Thoracic aorta (tissue), 2 donors: Measurements from ENCODE around the gene KIF27. TPM values are rescaled to one million over a fixed set of nuclear protein-coding genes. Genes with fewer than 3 reads are reported as not detected.

ENCODE experiments used
- ATAC-seq: fragments of 150-250 bp; one replicate; pipeline ENCODE4 v1.8.0; 2017; ENCODE audit warnings: low read depth; ENCODE audit not compliant: insufficient number of reproducible peaks, low FRiP score
- DNase-seq: peaks from one replicate; pipeline ENCODE4 v3.0.0-alpha.2; 2020; ENCODE audit warnings: low spot score
- H3K27ac ChIP-seq, 2 donors: fragments of 200-600 bp; sonication (generic); 1 replicate in 1 of 2; 2 replicates in 1 of 2; pipeline ENCODE4 v1.5.1; 2016; ENCODE audit warnings: mild to moderate bottlenecking in 2 of 2, moderate library complexity in 2 of 2
- H3K27me3 ChIP-seq: fragments of 200-600 bp; sonication (generic); replicated peaks from 2 replicates; pipeline ENCODE4 v1.6.0; 2016; ENCODE audit warnings: mild to moderate bottlenecking; ENCODE audit not compliant: insufficient read depth
- H3K36me3 ChIP-seq: fragments of 200-600 bp; sonication (generic); one replicate; pipeline ENCODE4 v1.5.1; 2016
- H3K4me1 ChIP-seq, 2 donors: fragments of 200-600 bp; sonication (generic); 1 replicate in 1 of 2; 2 replicates in 1 of 2; pipeline versions ENCODE4 v1.5.1 to v1.6.0; 2016; ENCODE audit warnings: low read depth in 2 of 2, mild to moderate bottlenecking in 1 of 2; ENCODE audit not compliant: control insufficient read depth in 1 of 2
- H3K4me3 ChIP-seq: fragments of 200-600 bp; sonication (generic); 2 replicates; pipeline ENCODE4 v1.5.1; 2016; ENCODE audit warnings: mild to moderate bottlenecking
- H3K9me3 ChIP-seq: fragments of 200-600 bp; sonication (generic); 2 replicates; pipeline ENCODE4 v1.5.1; 2016
- total RNA-seq, 2 donors: library from RNA; depleted of rRNA; stranded (reverse); fragments of >200 nt; gene quantifications; one replicate each; pipeline versions ENCODE4 v1.1.0 to v1.2.3, GENCODE V29; 2016
- TF ChIP-seq, protein P1 (sequence below): fragments of 200-600 bp; sonication (generic); IDR thresholded peaks from one replicate; pipeline ENCODE4 v1.5.1; 2019; ENCODE audit warnings: antibody characterized with exemption

Gene KIF27
- total RNA-seq, 2 donors from 2014 or later: 2.3 to 4.3 TPM

DNA sequence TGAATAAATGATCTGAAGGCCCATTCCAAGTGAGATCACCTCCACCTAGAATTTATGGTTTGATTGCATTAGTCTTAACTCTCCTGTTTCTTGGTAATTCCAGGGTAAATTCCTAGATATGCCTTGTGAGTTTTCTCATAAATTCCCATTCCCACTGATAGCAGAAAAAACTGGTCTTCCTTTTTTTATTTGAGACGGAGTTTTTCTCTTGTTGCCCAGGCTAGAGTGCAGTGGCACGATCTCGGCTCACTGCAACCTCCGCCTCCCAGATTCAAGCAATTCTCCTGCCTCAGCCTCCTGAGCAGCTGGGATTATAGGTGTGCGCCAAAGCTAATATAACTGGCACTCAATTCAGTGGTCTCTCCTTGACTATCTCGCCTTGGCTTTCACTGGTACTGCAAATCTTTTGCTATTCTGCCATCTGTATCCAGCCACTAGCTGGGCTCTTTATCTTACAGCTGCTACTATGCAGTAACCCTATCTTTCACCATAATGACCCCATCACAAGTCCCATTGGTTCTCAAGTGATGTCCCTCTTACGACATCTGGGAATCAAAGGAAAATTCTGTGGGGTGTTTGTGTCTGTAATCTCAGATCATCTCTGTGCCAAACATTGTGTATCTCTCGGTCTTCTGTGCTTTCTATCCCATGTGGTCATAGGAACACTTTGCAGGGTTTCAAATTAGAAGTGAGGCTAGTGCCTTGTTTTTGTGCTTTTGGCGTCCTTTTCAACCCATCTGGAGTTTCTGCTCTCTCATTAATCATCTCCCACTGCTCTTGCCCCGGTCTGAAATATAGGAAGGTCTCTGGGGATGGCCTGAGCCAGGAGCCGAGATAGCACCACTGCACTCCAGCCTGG, 44.3 kb upstream of the KIF27 start:
- Histone ChIP-seq H3K36me3 (peaks cover 35% of the 10 kb centered on the region), H3K27ac (no peak overlapping the region), H3K27me3 (no peaks in the 10 kb centered on the region), H3K4me3 (no peak overlapping the region), H3K9me3 (no peaks in the 10 kb centered on the region), H3K4me1 (no peaks in the 10 kb centered on the region)
- TF ChIP-seq, protein P1, sequence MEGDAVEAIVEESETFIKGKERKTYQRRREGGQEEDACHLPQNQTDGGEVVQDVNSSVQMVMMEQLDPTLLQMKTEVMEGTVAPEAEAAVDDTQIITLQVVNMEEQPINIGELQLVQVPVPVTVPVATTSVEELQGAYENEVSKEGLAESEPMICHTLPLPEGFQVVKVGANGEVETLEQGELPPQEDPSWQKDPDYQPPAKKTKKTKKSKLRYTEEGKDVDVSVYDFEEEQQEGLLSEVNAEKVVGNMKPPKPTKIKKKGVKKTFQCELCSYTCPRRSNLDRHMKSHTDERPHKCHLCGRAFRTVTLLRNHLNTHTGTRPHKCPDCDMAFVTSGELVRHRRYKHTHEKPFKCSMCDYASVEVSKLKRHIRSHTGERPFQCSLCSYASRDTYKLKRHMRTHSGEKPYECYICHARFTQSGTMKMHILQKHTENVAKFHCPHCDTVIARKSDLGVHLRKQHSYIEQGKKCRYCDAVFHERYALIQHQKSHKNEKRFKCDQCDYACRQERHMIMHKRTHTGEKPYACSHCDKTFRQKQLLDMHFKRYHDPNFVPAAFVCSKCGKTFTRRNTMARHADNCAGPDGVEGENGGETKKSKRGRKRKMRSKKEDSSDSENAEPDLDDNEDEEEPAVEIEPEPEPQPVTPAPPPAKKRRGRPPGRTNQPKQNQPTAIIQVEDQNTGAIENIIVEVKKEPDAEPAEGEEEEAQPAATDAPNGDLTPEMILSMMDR: no peak
- ATAC-seq: no peak
- no peak for DNase-seq

DNA sequence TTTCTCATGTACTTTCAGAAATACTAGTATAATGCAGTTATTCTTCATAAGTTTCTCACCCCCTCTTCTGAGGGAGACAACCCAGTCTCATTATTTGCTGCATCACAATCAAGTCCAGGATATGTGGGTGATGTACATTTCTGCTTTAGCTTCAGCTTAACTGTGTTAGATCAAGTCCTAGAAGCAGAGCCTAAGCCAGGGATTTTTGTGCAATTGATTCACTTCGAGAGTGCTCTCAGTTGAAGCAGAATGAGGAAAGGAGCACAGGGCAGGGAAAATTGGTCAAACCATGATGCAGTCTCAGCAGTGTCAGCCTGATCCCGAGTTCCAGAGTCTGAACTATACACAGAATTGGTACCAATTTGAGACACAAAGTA, 43.7 kb upstream of the KIF27 start:
- Histone ChIP-seq H3K4me3 (no peak overlapping the region), H3K4me1 (no peaks in the 10 kb centered on the region), H3K27ac (no peak overlapping the region), H3K27me3 (no peaks in the 10 kb centered on the region), H3K9me3 (no peaks in the 10 kb centered on the region), H3K36me3 (peaks cover 29% of the 10 kb centered on the region)
- TF ChIP-seq, protein P1: no peak
- DNase-seq: no peak
- no peak for ATAC-seq

DNA sequence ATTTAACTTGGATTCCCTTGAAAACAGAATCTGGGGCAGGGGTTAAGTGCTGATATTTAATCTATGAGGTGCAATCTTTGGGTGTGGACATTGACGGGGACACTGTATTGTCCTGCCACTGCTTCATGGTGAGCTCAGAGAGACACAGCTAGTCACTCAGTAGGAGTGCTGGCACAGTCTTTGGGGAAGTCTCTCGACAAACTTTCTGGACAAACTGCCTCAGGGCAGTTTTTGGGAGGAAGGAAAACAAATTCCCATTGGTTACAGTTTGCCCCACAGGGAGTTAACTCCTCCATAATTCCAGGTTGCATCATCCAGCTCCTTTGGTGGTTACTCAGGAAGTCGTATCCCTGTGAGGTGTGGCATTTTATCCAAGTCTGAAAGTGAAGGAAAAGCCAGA, 40.9 kb upstream of the KIF27 start:
- DNase-seq (no peak), ATAC-seq (no peak)
- TF ChIP-seq, protein P1: no peak
- Histone ChIP-seq H3K4me1 (no peaks in the 10 kb centered on the region), H3K36me3 (peaks cover 9% of the 10 kb centered on the region), H3K27me3 (no peaks in the 10 kb centered on the region), H3K27ac (no peak overlapping the region), H3K9me3 (no peaks in the 10 kb centered on the region), H3K4me3 (no peak overlapping the region)

DNA sequence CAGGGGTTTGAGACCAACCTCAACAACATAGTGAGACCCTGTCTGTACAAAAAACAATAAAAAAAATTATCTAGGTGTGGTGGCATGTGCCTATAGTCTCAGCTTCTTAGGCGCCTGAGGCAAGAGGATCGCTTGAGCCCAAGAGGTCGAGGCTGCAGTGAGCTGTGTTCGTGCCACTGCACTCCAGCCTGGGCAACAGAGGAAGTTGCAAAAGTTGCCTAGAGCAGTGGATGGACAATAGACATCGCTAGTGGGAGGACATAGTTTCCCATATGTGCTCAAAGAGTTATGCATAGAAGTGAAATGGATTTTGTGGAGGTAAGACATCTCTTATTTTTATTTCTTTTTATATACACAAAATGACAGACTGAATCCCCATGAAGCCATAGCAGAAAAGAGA, 39.8 kb upstream of the KIF27 start:
- no peaks in the 10 kb centered on the region for H3K27me3 ChIP-seq
- ATAC-seq: no peak

DNA sequence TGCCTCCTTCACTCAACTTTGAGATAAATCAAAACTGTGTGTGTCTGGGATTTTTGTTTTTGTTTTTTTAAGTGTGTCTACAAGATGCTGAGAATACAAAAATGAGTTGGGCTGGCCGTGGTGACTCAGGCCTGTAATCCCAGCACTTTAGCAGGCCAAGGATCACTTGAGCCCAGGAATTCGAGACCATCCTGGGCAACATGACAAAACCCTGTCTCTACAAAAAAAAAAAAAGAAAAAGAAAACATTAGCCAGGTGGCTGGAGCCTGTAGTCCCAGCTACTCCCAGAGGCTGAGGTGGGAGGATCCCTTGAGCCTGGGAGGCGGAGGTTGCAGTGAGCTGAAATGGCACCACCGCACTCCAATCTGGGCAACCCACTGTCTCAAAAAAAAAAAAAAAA, 37.8 kb upstream of the KIF27 start:
- H3K27ac ChIP-seq: no peak overlapping the region

More for the DNA sequence above, 39.8 kb upstream of the KIF27 start:
- DNase-seq: no peak
- TF ChIP-seq, protein P1: no peak
- Histone ChIP-seq H3K4me3 (no peak overlapping the region), H3K9me3 (no peaks in the 10 kb centered on the region), H3K36me3 (no peaks in the 10 kb centered on the region), H3K27ac (no peak overlapping the region), H3K4me1 (no peaks in the 10 kb centered on the region)

More for the DNA sequence above, 37.8 kb upstream of the KIF27 start:
- DNase-seq: no peak
- H3K9me3 ChIP-seq: no peaks in the 10 kb centered on the region
- no peak for ATAC-seq
- no peak overlapping the region for H3K4me3 ChIP-seq
- H3K4me1 ChIP-seq: peaks cover 3 to 15% of the 10 kb centered on the region in 2 donors
- H3K27me3 ChIP-seq: no peaks in the 10 kb centered on the region
- TF ChIP-seq, protein P1: no peak
- H3K36me3 ChIP-seq: no peaks in the 10 kb centered on the region
